Hepatocyte (in vitro differentiated cells): ENCODE results near the gene BCAS1.

ENCODE experiments used
- CTCF ChIP-seq: fragments of 200-600 bp; sonication (generic); IDR thresholded peaks from 2 replicates; pipeline ENCODE4 v1.5.1; 2016; ENCODE audit warnings: antibody characterized with exemption, mild to moderate bottlenecking; ENCODE audit not compliant: poor library complexity
- EZH2 ChIP-seq: fragments of 200-600 bp; sonication (generic); IDR thresholded peaks from 2 replicates; pipeline ENCODE4 v1.6.1; 2016; ENCODE audit warnings: antibody characterized with exemption, mild to moderate bottlenecking, borderline replicate concordance

GRCh38 chr20:54000914-54001313 is 69.5 kb downstream of the BCAS1 start:
- no peak for TF ChIP-seq CTCF
- TF ChIP-seq EZH2 = no peak
